ENCODE measurements around the gene HLF. TPM values are rescaled to one million over a fixed set of nuclear protein-coding genes. Genes with fewer than 3 reads are reported as not detected.
A peak's percentile ranks its signal among the peaks of the same experiment; 100 is the strongest.

The HLF gene
- 0.05 TPM in 1 of 2 replicates, not detected in the other for total RNA-seq

GRCh38 chr17:55264645-55265298 is at the start of gene HLF:
Gene HLF (plus strand): TSS chr17:55264960. CDS start chr17:55265485, 525 bp downstream.
- DNase-seq: peak; percentile 74

- DNase-seq: no peak
These were observed 49.0 kb upstream of the HLF start for GRCh38 chr17:55215711-55216110.

- peak; percentile 7 for DNase-seq
These were observed 47.9 kb upstream of the HLF start for GRCh38 chr17:55216888-55217287.

GRCh38 chr17:55219459-55219858 is 45.3 kb upstream of the HLF start:
- DNase-seq: no peak

GRCh38 chr17:55219934-55220333 is 44.8 kb upstream of the HLF start:
- DNase-seq: no peak

- DNase-seq: no peak
These were observed 41.2 kb upstream of the HLF start for GRCh38 chr17:55223524-55223923.

GRCh38 chr17:55224746-55225145 is 40.0 kb upstream of the HLF start:
- DNase-seq: no peak

GRCh38 chr17:55225237-55225636 is 39.5 kb upstream of the HLF start:
- no peak for DNase-seq

- no peak for DNase-seq
These were observed 36.0 kb upstream of the HLF start for GRCh38 chr17:55228683-55229192.

- no peak for DNase-seq
These were observed 35.5 kb upstream of the HLF start for GRCh38 chr17:55229276-55229675.

- no peak for DNase-seq
These were observed 34.0 kb upstream of the HLF start for GRCh38 chr17:55230716-55231115.

GRCh38 chr17:55233840-55234239 is 30.9 kb upstream of the HLF start:
- no peak for DNase-seq

- no peak for DNase-seq
These were observed 28.4 kb upstream of the HLF start for GRCh38 chr17:55236316-55236715.

GRCh38 chr17:55237268-55237667 is 27.5 kb upstream of the HLF start:
- DNase-seq: no peak

- DNase-seq: no peak
These were observed 26.9 kb upstream of the HLF start for GRCh38 chr17:55237841-55238178.

- DNase-seq: peak; percentile 89
These were observed 26.4 kb upstream of the HLF start for GRCh38 chr17:55238179-55238930.

- DNase-seq: no peak
These were observed 25.8 kb upstream of the HLF start for GRCh38 chr17:55238931-55239297.

GRCh38 chr17:55241097-55241496 is 23.7 kb upstream of the HLF start:
- no peak for DNase-seq

- no peak for DNase-seq
These were observed 22.3 kb upstream of the HLF start for GRCh38 chr17:55242476-55242875.

- no peak for DNase-seq
These were observed 18.8 kb upstream of the HLF start for GRCh38 chr17:55245986-55246385.

- DNase-seq: no peak
These were observed 18.2 kb upstream of the HLF start for GRCh38 chr17:55246583-55246982.

GRCh38 chr17:55248077-55248476 is 16.7 kb upstream of the HLF start:
- DNase-seq: no peak

- no peak for DNase-seq
These were observed 14.9 kb upstream of the HLF start for GRCh38 chr17:55249861-55250260.

GRCh38 chr17:55254375-55254774 is 10.4 kb upstream of the HLF start:
- DNase-seq: no peak

Data from dermis blood vessel endothelial cell (primary cell).